HG03139 (cell line): ENCODE results near the gene TMEM88.
A peak's percentile ranks its signal among the peaks of the same experiment; 100 is the strongest.

Experiments used
- ATAC-seq: cut with Tn5 transposase; IDR thresholded peaks from one replicate; pipeline ENCODE4 v1.9.1; 2021; ENCODE audit not compliant: unreplicated experiment

Gene TMEM88

DNA sequence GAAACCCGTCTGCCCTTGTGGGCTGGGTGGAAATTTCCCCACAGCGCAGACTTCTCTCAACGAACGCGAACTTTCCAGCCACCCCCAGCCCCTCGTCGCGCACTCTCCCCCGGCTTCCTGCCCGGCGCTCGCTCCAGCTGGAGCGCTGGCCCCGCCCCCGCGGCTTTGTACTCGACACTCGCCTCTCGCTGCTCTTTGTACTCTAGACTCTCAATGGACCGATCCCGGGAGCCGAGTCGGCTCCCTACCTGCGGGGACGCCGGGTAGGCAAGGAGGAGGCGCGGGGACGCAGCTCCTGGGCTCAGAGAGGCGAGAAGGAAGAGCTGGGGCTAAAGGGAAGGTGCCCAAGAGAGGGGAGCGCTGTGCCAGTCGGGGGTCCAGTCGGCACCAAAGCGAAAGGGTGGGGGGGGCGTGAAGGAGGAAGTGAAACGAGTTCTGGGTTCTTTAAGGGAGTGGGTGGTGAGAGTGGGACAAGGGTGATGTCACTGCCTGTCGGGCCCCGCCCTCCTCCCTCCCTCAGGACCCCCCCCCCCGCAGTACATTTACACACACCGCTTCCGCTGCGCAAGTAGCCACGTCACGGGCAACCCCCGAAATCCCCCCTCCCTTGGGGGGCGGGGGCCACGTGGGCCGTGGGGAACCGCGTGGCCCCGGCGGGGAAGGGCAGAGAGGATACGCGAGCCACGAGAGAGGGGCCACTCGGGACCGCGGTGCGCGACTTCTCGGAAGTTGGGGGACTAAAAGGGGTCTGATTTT, 11.2 kb upstream of the TMEM88 start:
- no peak for ATAC-seq

DNA sequence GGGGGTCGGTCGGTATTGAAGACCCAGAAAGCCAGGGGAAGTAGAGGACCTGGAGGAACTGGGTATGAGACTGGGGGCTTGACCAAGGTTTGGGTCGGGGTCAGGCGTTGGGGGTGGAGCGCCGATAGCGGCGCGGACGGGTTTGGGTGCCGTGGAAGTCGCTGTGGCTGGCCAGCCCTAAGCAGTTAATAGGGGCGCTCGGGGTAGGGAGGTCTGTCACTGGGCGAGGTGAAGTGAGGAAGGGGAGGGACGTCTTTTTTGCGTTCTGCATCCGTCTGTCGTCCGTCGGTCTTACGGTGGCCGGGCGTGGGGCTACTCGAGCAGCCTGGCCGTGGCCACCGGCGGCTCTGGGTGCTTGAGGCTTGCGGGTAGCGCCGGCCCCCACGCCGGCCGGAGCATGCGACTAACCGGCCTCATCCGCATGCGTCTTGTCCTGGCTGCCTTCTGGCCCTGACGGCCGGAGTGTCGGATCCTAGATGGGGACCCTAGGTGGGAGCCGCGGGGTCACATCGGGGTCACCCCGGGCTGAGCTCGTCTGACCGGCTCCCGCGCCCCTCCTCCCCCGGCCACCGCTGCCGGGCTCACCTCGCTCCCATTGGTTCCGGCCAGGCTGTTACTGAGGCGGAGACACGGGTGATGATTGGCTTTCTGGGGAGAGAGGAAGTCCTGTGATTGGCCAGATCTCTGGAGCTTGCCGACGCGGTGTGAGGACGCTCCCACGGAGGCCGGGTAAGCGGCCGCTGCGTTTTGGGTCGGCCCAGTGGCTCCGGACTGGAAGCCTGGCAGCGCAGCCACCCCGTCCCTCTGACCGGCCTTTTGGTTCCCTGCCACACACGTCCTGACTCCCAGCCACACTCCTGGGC, 10.3 kb upstream of the TMEM88 start:
- ATAC-seq = peak; percentile 36

DNA sequence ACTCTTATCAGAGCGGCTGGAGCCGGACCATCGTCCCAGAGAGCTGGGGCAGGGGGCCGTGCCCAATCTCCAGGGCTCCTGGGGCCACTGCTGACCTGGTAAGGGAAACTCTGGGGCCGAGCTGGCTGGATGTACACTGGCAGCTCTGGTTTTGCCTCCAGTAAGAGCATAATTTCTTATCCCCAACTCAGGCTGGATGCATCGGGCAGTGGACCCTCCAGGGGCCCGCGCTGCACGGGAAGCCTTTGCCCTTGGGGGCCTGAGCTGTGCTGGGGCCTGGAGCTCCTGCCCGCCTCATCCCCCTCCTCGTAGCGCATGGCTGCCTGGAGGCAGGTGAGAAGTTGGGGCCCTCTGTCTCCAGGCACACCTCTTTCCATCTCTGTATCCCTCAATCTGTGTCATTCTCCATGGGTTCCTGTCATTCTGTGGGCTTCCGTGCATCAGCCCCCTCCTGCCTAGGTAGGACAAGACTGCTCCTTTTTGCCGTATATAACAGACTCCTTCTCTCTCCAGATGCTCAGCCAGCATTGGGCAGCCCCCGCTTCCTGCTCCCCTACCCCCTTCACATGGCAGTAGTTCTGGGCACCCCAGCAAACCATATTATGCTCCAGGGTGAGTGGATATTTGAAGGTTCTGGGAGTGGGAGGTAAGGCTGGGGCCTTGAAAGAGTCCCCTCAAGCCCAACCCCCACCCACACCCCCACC, 9.4 kb upstream of the TMEM88 start:
- no peak for ATAC-seq

DNA sequence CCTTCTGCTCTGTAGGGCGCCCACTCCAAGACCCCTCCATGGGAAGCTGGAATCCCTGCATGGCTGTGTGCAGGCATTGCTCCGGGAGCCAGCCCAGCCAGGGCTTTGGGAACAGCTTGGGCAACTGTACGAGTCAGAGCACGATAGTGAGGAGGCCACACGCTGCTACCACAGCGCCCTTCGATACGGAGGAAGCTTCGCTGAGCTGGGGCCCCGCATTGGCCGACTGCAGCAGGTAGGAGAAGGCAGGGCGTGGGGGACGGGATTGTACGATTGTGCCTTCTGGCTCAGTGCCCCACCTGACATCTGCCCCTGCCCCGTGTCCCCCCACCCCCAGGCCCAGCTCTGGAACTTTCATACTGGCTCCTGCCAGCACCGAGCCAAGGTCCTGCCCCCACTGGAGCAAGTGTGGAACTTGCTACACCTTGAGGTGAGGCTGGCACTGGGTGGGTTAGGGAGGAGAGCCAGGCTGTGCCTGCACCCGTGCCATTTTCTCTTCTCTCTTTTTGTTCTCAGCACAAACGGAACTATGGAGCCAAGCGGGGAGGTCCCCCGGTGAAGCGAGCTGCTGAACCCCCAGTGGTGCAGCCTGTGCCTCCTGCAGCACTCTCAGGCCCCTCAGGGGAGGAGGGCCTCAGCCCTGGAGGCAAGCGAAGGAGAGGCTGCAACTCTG, 8.7 kb upstream of the TMEM88 start:
- ATAC-seq = no peak

DNA sequence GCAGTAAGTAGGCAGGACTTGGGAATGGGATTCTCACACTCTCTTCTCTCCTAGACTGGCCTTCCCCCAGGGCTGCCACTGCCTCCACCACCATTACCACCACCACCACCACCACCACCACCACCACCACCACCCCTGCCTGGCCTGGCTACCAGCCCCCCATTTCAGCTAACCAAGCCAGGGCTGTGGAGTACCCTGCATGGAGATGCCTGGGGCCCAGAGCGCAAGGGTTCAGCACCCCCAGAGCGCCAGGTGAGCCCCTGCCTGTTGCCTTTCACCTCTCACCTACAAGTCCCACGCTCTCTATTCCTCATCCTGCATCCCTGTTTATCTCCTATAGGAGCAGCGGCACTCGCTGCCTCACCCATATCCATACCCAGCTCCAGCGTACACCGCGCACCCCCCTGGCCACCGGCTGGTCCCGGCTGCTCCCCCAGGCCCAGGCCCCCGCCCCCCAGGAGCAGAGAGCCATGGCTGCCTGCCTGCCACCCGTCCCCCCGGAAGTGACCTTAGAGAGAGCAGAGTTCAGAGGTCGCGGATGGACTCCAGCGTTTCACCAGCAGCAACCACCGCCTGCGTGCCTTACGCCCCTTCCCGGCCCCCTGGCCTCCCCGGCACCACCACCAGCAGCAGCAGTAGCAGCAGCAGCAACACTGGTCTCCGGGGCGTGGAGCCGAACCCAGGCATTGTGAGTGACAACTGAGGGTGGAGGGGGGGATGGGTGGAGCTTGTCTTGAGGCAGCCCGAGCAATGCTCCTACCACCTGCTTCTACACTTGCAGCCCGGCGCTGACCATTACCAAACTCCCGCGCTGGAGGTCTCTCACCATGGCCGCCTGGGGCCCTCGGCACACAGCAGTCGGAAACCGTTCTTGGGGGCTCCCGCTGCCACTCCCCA, 7.9 kb upstream of the TMEM88 start:
- no peak for ATAC-seq

DNA sequence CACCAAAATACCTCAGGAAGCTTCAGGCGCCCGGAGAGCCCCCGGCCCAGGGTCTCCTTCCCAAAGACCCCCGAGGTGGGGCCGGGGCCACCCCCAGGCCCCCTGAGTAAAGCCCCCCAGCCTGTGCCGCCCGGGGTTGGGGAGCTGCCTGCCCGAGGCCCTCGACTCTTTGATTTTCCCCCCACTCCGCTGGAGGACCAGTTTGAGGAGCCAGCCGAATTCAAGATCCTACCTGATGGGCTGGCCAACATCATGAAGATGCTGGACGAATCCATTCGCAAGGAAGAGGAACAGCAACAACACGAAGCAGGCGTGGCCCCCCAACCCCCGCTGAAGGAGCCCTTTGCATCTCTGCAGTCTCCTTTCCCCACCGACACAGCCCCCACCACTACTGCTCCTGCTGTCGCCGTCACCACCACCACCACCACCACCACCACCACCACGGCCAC, 6.7 kb upstream of the TMEM88 start:
- ATAC-seq = no peak

DNA sequence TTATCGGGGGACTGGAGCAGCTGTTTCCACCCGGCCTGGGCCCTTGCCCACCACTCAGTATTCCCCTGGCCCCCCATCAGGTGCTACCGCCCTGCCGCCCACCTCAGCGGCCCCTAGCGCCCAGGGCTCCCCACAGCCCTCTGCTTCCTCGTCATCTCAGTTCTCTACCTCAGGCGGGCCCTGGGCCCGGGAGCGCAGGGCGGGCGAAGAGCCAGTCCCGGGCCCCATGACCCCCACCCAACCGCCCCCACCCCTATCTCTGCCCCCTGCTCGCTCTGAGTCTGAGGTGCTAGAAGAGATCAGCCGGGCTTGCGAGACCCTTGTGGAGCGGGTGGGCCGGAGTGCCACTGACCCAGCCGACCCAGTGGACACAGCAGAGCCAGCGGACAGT, 6.1 kb upstream of the TMEM88 start:
- no peak for ATAC-seq

DNA sequence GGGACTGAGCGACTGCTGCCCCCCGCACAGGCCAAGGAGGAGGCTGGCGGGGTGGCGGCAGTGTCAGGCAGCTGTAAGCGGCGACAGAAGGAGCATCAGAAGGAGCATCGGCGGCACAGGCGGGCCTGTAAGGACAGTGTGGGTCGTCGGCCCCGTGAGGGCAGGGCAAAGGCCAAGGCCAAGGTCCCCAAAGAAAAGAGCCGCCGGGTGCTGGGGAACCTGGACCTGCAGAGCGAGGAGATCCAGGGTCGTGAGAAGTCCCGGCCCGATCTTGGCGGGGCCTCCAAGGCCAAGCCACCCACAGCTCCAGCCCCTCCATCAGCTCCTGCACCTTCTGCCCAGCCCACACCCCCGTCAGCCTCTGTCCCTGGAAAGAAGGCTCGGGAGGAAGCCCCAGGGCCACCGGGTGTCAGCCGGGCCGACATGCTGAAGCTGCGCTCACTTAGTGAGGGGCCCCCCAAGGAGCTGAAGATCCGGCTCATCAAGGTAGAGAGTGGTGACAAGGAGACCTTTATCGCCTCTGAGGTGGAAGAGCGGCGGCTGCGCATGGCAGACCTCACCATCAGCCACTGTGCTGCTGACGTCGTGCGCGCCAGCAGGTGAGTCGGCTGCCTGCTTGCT, 5.6 kb upstream of the TMEM88 start:
- ATAC-seq = no peak

DNA sequence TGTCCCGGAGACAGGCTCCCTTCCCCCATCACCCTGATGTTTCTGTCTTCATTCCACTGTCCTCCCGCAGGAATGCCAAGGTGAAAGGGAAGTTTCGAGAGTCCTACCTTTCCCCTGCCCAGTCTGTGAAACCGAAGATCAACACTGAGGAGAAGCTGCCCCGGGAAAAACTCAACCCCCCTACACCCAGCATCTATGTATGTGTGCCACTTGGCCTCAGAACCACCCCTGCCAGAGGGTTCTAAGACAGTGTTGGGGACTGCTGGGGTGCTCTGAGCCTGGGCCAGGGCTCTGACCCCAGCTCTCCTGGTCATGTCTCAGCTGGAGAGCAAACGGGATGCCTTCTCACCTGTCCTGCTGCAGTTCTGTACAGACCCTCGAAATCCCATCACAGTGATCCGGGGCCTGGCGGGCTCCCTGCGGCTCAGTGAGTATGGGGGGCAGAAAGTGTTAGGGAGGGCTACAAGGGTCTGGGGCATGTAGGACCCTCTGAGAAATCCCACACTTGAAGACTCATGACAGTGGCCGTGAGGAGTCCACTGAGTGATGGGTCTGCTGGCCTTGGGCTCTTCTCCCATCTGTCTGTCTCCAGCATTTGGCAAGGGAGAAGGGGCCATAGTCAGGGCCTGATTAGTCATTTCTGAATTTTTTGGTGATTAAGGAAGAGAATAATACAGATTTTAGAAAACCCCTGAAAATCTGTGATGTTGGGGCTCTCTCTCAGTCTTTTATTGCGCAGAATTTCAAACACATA, 4.9 kb upstream of the TMEM88 start:
- ATAC-seq = no peak

DNA sequence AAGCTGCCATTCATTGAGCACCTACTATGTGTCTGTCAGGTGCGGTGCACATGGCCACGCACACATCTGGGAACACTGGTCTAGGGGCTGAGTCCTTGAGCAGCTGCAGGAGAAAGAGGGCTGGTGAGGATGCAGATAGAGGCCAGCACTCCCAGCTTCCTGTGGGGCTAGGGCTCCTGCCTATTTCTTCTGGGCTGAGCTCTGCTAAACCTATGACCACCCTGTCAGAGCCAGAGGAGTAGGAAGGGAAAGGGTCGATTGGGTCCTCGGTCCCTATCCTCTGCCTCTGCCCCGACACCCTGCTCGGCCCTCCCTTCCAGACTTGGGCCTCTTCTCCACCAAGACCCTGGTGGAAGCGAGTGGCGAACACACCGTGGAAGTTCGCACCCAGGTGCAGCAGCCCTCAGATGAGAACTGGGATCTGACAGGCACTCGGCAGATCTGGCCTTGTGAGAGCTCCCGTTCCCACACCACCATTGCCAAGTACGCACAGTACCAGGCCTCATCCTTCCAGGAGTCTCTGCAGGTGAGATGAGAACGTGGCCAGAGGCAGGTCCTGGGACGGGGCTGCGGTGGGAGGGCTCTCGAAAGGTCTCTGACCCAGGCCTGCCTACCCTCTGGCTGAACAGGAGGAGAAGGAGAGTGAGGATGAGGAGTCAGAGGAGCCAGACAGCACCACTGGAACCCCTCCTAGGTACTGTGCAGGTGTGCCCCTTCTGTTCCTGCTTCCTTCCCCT, 4.0 kb upstream of the TMEM88 start:
- no peak for ATAC-seq

DNA sequence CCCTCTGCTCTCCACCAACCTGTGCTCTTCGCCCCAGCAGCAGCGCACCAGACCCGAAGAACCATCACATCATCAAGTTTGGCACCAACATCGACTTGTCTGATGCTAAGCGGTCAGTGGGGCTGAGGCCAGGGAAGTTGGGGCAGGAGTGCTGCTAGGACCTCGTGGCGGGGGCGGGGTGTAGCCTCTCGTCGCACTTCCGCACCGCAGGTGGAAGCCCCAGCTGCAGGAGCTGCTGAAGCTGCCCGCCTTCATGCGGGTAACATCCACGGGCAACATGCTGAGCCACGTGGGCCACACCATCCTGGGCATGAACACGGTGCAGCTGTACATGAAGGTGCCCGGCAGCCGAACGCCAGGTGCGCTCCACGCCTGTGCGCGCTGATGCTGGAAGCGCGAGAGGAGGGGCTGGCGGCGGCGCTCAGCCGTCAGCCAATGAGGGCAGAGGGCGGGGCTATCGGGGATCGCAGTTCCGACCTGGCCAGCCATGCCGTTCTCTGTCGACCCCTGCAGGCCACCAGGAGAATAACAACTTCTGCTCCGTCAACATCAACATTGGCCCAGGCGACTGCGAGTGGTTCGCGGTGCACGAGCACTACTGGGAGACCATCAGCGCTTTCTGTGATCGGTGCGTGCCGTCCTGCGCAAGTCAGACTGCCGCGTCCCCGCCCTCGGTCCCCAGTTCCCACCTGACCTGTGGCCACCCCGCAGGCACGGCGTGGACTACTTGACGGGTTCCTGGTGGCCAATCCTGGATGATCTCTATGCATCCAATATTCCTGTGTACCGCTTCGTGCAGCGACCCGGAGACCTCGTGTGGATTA, 3.2 kb upstream of the TMEM88 start:
- peak; percentile 64 for ATAC-seq

DNA sequence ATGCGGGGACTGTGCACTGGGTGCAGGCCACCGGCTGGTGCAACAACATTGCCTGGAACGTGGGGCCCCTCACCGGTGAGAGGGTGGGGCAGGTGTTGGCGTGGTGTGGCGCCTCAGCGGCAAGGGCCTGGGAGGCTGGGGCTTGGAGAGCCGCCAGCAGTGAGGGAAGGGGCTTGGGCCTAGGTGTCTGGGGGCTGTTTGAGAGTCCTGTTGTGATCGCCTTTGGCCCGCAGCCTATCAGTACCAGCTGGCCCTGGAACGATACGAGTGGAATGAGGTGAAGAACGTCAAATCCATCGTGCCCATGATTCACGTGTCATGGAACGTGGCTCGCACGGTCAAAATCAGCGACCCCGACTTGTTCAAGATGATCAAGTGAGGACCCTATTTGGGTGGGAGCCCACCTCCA, 2.6 kb upstream of the TMEM88 start:
- no peak for ATAC-seq

DNA sequence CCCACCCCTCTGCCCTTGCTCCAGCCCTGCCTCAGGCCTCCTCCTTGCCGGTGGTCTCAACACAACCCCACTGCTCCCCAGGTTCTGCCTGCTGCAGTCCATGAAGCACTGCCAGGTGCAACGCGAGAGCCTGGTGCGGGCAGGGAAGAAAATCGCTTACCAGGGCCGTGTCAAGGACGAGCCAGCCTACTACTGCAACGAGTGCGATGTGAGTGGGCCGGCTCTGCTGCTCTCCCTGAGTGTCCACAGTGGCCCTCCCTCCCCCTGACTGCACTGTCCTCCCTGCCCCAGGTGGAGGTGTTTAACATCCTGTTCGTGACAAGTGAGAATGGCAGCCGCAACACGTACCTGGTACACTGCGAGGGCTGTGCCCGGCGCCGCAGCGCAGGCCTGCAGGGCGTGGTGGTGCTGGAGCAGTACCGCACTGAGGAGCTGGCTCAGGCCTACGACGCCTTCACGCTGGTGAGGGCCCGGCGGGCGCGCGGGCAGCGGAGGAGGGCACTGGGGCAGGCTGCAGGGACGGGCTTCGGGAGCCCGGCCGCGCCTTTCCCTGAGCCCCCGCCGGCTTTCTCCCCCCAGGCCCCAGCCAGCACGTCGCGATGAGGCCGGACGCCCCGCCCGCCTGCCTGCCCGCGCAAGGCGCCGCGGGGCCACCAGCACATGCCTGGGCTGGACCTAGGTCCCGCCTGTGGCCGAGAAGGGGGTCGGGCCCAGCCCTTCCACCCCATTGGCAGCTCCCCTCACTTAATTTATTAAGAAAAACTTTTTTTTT, 1.8 kb upstream of the TMEM88 start:
- no peak for ATAC-seq

DNA sequence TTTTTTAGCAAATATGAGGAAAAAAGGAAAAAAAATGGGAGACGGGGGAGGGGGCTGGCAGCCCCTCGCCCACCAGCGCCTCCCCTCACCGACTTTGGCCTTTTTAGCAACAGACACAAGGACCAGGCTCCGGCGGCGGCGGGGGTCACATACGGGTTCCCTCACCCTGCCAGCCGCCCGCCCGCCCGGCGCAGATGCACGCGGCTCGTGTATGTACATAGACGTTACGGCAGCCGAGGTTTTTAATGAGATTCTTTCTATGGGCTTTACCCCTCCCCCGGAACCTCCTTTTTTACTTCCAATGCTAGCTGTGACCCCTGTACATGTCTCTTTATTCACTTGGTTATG, 1.2 kb upstream of the TMEM88 start:
- no peak for ATAC-seq

DNA sequence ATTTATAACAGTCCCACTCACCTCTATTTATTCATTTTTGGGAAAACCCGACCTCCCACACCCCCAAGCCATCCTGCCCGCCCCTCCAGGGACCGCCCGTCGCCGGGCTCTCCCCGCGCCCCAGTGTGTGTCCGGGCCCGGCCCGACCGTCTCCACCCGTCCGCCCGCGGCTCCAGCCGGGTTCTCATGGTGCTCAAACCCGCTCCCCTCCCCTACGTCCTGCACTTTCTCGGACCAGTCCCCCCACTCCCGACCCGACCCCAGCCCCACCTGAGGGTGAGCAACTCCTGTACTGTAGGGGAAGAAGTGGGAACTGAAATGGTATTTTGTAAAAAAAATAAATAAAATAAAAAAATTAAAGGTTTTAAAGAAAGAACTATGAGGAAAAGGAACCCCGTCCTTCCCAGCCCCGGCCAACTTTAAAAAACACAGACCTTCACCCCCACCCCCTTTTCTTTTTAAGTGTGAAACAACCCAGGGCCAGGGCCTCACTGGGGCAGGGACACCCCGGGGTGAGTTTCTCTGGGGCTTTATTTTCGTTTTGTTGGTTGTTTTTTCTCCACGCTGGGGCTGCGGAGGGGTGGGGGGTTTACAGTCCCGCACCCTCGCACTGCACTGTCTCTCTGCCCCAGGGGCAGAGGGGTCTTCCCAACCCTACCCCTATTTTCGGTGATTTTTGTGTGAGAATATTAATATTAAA, 638 bp upstream of the TMEM88 start:
- no peak for ATAC-seq

DNA sequence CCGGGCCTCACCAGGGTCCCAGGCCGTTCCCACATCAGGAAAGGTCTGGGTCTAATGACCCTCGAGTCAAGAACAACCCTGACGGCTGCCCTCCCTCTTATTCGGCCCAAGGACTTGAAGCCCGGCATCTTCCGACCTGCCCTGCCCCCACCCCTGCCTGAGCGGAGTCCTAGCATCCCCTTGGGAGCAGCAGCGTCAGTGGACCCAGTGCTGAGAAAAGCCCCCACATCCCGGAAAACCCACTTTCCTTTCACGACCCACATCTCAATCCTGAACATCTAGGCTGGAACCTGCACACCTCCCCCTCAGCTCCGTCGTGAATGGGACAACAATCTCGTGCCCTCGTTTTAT, 769 bp downstream of the TMEM88 start:
- no peak for ATAC-seq
